Osteoblast (primary cell): ENCODE measurements around the gene FABP3. TPM values are rescaled to one million over a fixed set of nuclear protein-coding genes. Genes with fewer than 3 reads are reported as not detected.

Experiments used
- DNase-seq: peaks from one replicate; pipeline ENCODE4 v3.0.0; 2011; ENCODE audit warnings: low spot score, mixed read lengths; ENCODE audit not compliant: insufficient read length; ENCODE audit errors: missing footprints
- H2AFZ ChIP-seq: 2 replicates; pipeline ENCODE4 v1.6.0; 2011; ENCODE audit warnings: mild to moderate bottlenecking, low read length
- H3K27ac ChIP-seq: 2 replicates; pipeline ENCODE4 v1.5.1; 2011; ENCODE audit warnings: mild to moderate bottlenecking, low read depth, low read length, moderate library complexity
- H3K27me3 ChIP-seq: 2 replicates; pipeline ENCODE4 v1.6.0; 2012; ENCODE audit warnings: mild to moderate bottlenecking, control low read depth, inconsistent platforms, low read length, moderate library complexity; ENCODE audit not compliant: insufficient read depth
- H3K36me3 ChIP-seq: 2 replicates; pipeline ENCODE4 v1.5.1; 2011; ENCODE audit warnings: mild to moderate bottlenecking, low read length, control low read depth, moderate library complexity; ENCODE audit not compliant: insufficient read depth
- H3K4me1 ChIP-seq: 2 replicates; pipeline ENCODE4 v1.5.1; 2011; ENCODE audit warnings: mild to moderate bottlenecking, low read length, control low read depth, moderate library complexity; ENCODE audit not compliant: insufficient read depth
- H3K4me2 ChIP-seq: 2 replicates; pipeline ENCODE4 v1.6.0; 2011; ENCODE audit warnings: mild to moderate bottlenecking, low read length; ENCODE audit not compliant: insufficient read depth
- H3K4me3 ChIP-seq: fragments of 200-600 bp; sonication (generic); 3 replicates; pipeline ENCODE4 v1.5.1; 2012; ENCODE audit warnings: mild to moderate bottlenecking, low read length, inconsistent platforms; ENCODE audit not compliant: insufficient read depth
- H3K79me2 ChIP-seq: 2 replicates; pipeline ENCODE4 v1.6.0; 2012; ENCODE audit warnings: mild to moderate bottlenecking, low read length, control low read depth, inconsistent platforms; ENCODE audit not compliant: insufficient read depth
- H3K9me3 ChIP-seq: 2 replicates; pipeline ENCODE4 v1.5.1; 2011; ENCODE audit warnings: low read depth, low read length, control low read depth
- H4K20me1 ChIP-seq: 2 replicates; pipeline ENCODE4 v1.6.0; 2012; ENCODE audit warnings: mild to moderate bottlenecking, low read length, control low read depth; ENCODE audit not compliant: insufficient read depth
- total RNA-seq: library from RNA; depleted of rRNA; stranded (reverse); fragments of >200 nt; gene quantifications from 2 replicates; pipeline ENCODE4 v1.2.3, GENCODE V29; 2012
- TF ChIP-seq, protein P1 (sequence below): IDR thresholded peaks from 2 replicates; pipeline ENCODE4 v1.5.1; 2011; ENCODE audit warnings: mild to moderate bottlenecking, low read depth, low read length, moderate library complexity; ENCODE audit errors: extremely low read depth

Gene FABP3
- total RNA-seq, 1 donor: 28.6 TPM

DNA sequence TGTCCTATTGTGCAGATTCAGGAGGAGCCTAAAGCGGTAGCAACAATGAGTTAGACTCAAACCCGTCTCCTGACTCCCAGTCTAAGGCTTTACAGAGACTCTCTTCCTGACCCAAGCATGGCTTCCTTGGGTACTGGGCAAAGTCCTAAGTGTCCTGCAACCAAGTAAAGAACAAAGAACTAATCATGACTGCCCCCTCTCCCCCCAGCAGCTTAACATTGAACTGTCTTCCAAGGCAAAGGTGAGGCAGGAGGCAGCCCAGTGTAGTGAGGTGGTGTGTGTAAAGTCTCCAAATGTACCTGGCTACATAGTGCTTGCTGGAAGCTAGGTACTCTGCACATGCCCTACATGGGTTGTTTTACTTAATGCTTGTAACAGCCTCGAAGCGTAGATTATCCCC is 2.3 kb downstream of the FABP3 start:
- H3K36me3 ChIP-seq: peaks cover 18% of the 10 kb centered on the region
- TF ChIP-seq, protein P1, sequence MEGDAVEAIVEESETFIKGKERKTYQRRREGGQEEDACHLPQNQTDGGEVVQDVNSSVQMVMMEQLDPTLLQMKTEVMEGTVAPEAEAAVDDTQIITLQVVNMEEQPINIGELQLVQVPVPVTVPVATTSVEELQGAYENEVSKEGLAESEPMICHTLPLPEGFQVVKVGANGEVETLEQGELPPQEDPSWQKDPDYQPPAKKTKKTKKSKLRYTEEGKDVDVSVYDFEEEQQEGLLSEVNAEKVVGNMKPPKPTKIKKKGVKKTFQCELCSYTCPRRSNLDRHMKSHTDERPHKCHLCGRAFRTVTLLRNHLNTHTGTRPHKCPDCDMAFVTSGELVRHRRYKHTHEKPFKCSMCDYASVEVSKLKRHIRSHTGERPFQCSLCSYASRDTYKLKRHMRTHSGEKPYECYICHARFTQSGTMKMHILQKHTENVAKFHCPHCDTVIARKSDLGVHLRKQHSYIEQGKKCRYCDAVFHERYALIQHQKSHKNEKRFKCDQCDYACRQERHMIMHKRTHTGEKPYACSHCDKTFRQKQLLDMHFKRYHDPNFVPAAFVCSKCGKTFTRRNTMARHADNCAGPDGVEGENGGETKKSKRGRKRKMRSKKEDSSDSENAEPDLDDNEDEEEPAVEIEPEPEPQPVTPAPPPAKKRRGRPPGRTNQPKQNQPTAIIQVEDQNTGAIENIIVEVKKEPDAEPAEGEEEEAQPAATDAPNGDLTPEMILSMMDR: no peak
- no peaks in the 10 kb centered on the region for H3K9me3 ChIP-seq
- no peak overlapping the region for H2AFZ ChIP-seq
- no peaks in the 10 kb centered on the region for H3K79me2 ChIP-seq
- H3K4me1 ChIP-seq: peaks cover 22% of the 10 kb centered on the region
- DNase-seq: no peak
- no peaks in the 10 kb centered on the region for H3K27me3 ChIP-seq
- H4K20me1 ChIP-seq: no peaks in the 10 kb centered on the region
- H3K27ac ChIP-seq: no peak overlapping the region
- no peak overlapping the region for H3K4me3 ChIP-seq
- H3K4me2 ChIP-seq: no peak overlapping the region

DNA sequence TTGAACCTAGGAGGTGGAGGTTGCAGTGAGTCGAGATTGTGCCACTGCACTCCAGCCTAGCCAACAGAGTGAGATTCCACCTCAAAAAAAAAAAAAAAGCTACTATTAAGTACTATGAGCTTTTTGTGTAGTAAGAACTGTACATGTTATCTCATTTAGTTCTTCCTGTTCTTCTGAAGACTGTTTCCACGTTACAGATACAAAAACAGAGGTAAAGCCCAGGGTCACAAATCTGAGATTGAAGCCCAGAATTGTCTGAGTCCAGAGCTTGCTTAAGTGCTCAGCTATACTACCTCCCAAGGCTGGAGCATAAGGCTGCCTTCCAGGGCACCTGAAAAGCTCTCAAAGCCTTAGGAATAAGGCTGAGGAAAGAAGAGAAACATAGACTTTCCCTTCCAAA is 2.9 kb downstream of the FABP3 start:
- no peak overlapping the region for H2AFZ ChIP-seq
- H3K9me3 ChIP-seq: no peaks in the 10 kb centered on the region
- H3K79me2 ChIP-seq: no peaks in the 10 kb centered on the region
- H3K36me3 ChIP-seq: peaks cover 18% of the 10 kb centered on the region
- DNase-seq: no peak
- no peaks in the 10 kb centered on the region for H3K27me3 ChIP-seq
- no peak overlapping the region for H3K27ac ChIP-seq
- H3K4me2 ChIP-seq: no peak overlapping the region
- peaks cover 22% of the 10 kb centered on the region for H3K4me1 ChIP-seq
- H3K4me3 ChIP-seq: no peak overlapping the region
- TF ChIP-seq, protein P1: no peak
- H4K20me1 ChIP-seq: no peaks in the 10 kb centered on the region

DNA sequence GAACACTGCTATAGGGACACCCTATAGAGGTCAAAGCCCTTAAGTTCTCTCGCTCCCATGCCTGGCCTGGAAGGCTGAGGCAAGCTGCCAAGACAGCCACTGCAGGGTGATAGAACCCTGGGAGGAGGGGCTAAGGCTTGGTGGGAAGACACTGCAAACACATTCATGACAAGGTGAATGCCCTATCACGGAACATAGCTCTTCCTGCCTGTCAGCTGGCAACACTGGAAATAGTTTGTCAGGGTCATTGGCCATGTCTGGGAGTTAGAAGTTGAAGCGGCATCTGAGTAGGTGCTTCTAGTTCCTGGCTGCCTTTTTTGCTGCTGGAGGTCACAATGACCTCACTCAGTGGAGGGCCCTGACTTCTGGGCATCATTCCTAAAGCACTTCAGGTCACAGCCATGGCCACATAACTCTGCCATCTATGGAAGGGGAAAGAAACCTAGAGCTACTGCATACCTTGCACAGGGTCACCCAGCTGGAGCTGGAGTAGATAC is 4.2 kb downstream of the FABP3 start:
- peaks cover 28% of the 10 kb centered on the region for H3K36me3 ChIP-seq
- no peak overlapping the region for H3K4me2 ChIP-seq
- TF ChIP-seq, protein P1: no peak
- H3K9me3 ChIP-seq: no peaks in the 10 kb centered on the region
- no peak overlapping the region for H3K4me3 ChIP-seq
- no peaks in the 10 kb centered on the region for H3K27me3 ChIP-seq
- H3K4me1 ChIP-seq: peaks cover 8% of the 10 kb centered on the region
- no peaks in the 10 kb centered on the region for H4K20me1 ChIP-seq
- no peak for DNase-seq
- no peaks in the 10 kb centered on the region for H3K79me2 ChIP-seq
- no peak overlapping the region for H2AFZ ChIP-seq
- H3K27ac ChIP-seq: no peak overlapping the region

DNA sequence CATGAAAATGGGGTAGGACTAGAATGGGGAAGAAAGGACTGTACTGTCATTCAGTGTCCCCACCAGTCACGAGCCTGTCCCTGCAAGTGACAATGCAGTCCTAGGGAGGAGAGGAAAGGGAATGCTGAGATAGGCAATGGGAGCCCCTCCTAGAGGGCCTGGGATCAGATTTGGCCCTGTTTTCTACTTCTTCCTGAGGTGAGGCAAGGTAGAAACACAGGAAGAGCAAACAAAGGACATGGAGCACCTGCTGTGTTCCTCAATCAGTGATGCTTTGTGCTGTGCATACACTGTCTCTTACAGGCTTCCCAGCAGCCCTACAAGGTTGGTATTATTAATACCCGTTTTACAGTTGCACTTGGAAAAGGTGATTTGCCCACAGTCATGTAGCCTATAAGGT is 6.1 kb downstream of the FABP3 start:
- Histone ChIP-seq H2AFZ (no peak overlapping the region), H3K9me3 (no peaks in the 10 kb centered on the region), H3K4me2 (no peak overlapping the region), H3K4me1 (no peaks in the 10 kb centered on the region), H3K4me3 (no peak overlapping the region), H4K20me1 (peaks cover 3% of the 10 kb centered on the region), H3K27me3 (no peaks in the 10 kb centered on the region), H3K79me2 (no peaks in the 10 kb centered on the region), H3K27ac (no peak overlapping the region), H3K36me3 (peaks cover 29% of the 10 kb centered on the region)
- TF ChIP-seq, protein P1: no peak
- DNase-seq: no peak
